Endothelial cell of umbilical vein (primary cell): ENCODE data around the gene CDCA5. TPM values are rescaled to one million over a fixed set of nuclear protein-coding genes. Genes with fewer than 3 reads are reported as not detected.

Source experiments
- BruUV-seq: library from RNA; stranded (reverse); fragments of 400-500 nt; replicated peaks from 2 replicates; lab custom pipeline; 2021; lab: Mats Ljungman, UMichigan
- CTCF ChIA-PET: fragments of 300-600, 350-600 bp; sonication (Branson Sonifier 250); formaldehyde crosslinking; loops from one replicate; lab custom pipeline; 2021; ENCODE audit warnings: antibody characterized with exemption, inconsistent platforms; lab: Charles Lee
- POLR2A ChIA-PET: fragments of 300-600, 350-600 bp; sonication (Branson Sonifier 250); formaldehyde crosslinking; loops from one replicate; lab custom pipeline; 2021; ENCODE audit warnings: antibody characterized with exemption, inconsistent platforms; lab: Charles Lee
- DNase-seq: peaks from one replicate; pipeline ENCODE4 v3.0.0-alpha.2; 2011; ENCODE audit warnings: low read depth, low spot score
- FAIRE-seq: peaks from 2 replicates; lab custom pipeline; 2011; peaks lifted over from hg19 to GRCh38; lab: Jason Lieb, UNC
- H2AFZ ChIP-seq: 2 replicates; pipeline ENCODE4 v1.6.0; 2012; ENCODE audit warnings: low read depth, low read length, control low read depth, inconsistent platforms
- H3K27ac ChIP-seq: 2 replicates; pipeline ENCODE4 v1.5.1; 2011; ENCODE audit warnings: low read depth, mild to moderate bottlenecking, control low read depth, low read length, moderate library complexity; ENCODE audit not compliant: insufficient read depth
- H3K27me3 ChIP-seq, 2 experiments: 2 replicates each; pipeline versions ENCODE4 v1.6.0 to v1.6.1; 2011; ENCODE audit warnings: low read length in 2 of 2, mixed read lengths in 1 of 2; ENCODE audit not compliant: control insufficient read depth in 2 of 2, insufficient read depth in 2 of 2
- H3K36me3 ChIP-seq, 2 experiments: 2 replicates in 1 of 2; 3 replicates in 1 of 2; pipeline ENCODE4 v1.5.1; 2011; ENCODE audit warnings: low read length in 2 of 2, mild to moderate bottlenecking in 1 of 2, moderate library complexity in 1 of 2; ENCODE audit not compliant: control insufficient read depth in 2 of 2, insufficient read depth in 2 of 2; ENCODE audit errors: extremely low read depth in 1 of 2
- H3K4me1 ChIP-seq: 3 replicates; pipeline ENCODE4 v1.5.1; 2011; ENCODE audit warnings: mild to moderate bottlenecking, low read length; ENCODE audit not compliant: control insufficient read depth, insufficient read depth; ENCODE audit errors: extremely low read depth
- H3K4me2 ChIP-seq: 2 replicates; pipeline ENCODE4 v1.6.1; 2011; ENCODE audit warnings: low read length, control low read depth, mixed read lengths; ENCODE audit not compliant: insufficient read depth
- H3K4me3 ChIP-seq, 3 experiments: fragments of 200-600 bp in 1 of 3; sonication (generic), shearing (Covaris generic) in 1 of 3; replicated peaks in 1 of 3; 2 replicates each; pipeline ENCODE4 v1.5.1; 2011 to 2016; ENCODE audit warnings: control low read depth in 3 of 3, low read length in 3 of 3, mild to moderate bottlenecking in 2 of 3, inconsistent platforms in 1 of 3, low read depth in 1 of 3, moderate library complexity in 1 of 3; ENCODE audit not compliant: insufficient read depth in 1 of 3
- H3K79me2 ChIP-seq: 2 replicates; pipeline ENCODE4 v1.6.0; 2012; ENCODE audit warnings: low read length, inconsistent platforms; ENCODE audit not compliant: control insufficient read depth, insufficient read depth
- H3K9ac ChIP-seq: replicated peaks from 2 replicates; pipeline ENCODE3; 2011; ENCODE audit warnings: low read length, control low read depth; ENCODE audit not compliant: insufficient read depth; ENCODE audit errors: extremely low read depth
- H3K9me1 ChIP-seq: replicated peaks from 3 replicates; pipeline ENCODE4 v1.6.0; 2011; ENCODE audit warnings: mild to moderate bottlenecking, low read length; ENCODE audit not compliant: control insufficient read depth, insufficient read depth; ENCODE audit errors: extremely low read depth
- H3K9me3 ChIP-seq: replicated peaks from 2 replicates; pipeline ENCODE4 v1.5.1; 2012; ENCODE audit warnings: low read length, inconsistent platforms; ENCODE audit not compliant: control insufficient read depth, insufficient read depth
- H4K20me1 ChIP-seq: replicated peaks from 2 replicates; pipeline ENCODE3; 2011; ENCODE audit warnings: mild to moderate bottlenecking, low read length; ENCODE audit not compliant: control insufficient read depth, insufficient read depth; ENCODE audit errors: extremely low read depth
- CTCF ChIP-seq, 2 donors: IDR thresholded peaks; 1 replicate in 1 of 2; 2 replicates in 1 of 2; pipeline ENCODE4 v1.5.1; 2011; ENCODE audit warnings: low read length in 2 of 2, mild to moderate bottlenecking in 2 of 2, moderate library complexity in 2 of 2, control low read depth in 1 of 2, inconsistent platforms in 1 of 2, low read depth in 1 of 2; ENCODE audit not compliant: insufficient read depth in 1 of 2; ENCODE audit errors: extremely low read depth in 1 of 2
- EZH2 ChIP-seq: IDR thresholded peaks from 2 replicates; pipeline ENCODE4 v1.6.1; 2012; ENCODE audit warnings: borderline replicate concordance, low read depth, mild to moderate bottlenecking, moderate library complexity, low read length, inconsistent platforms; ENCODE audit not compliant: severe bottlenecking
- FOS ChIP-seq: IDR thresholded peaks from 2 replicates; pipeline ENCODE4 v1.6.1; 2011; ENCODE audit warnings: mild to moderate bottlenecking, low read length, moderate library complexity, borderline replicate concordance; ENCODE audit not compliant: insufficient read depth
- GATA2 ChIP-seq: IDR thresholded peaks from 2 replicates; pipeline ENCODE4 v1.7.0; 2011; ENCODE audit warnings: low read depth, mild to moderate bottlenecking, moderate library complexity, mixed read lengths, low read length; ENCODE audit not compliant: insufficient read length, insufficient read depth
- JUN ChIP-seq: IDR thresholded peaks from 2 replicates; pipeline ENCODE4 v1.6.1; 2011; ENCODE audit warnings: borderline replicate concordance, low read depth; ENCODE audit not compliant: insufficient read length, insufficient read depth
- MAX ChIP-seq: IDR thresholded peaks from 2 replicates; pipeline ENCODE4 v1.6.1; 2011; ENCODE audit not compliant: insufficient read depth, insufficient read length
- MYC ChIP-seq: IDR thresholded peaks from one replicate; pipeline ENCODE4 v1.6.1; 2011; ENCODE audit warnings: mild to moderate bottlenecking, low read depth, low read length
- POLR2A ChIP-seq: IDR thresholded peaks from 2 replicates; pipeline ENCODE4 v1.6.1; 2012; ENCODE audit warnings: low read depth, mild to moderate bottlenecking, control low read depth, low read length
- POLR2AphosphoS5 ChIP-seq: IDR thresholded peaks from 2 replicates; pipeline ENCODE4 v1.6.1; 2012; ENCODE audit warnings: low read depth, mild to moderate bottlenecking, control low read depth, low read length, moderate library complexity; ENCODE audit not compliant: insufficient read depth
- dilution Hi-C: fragments of 300-500 bp; cut with MboI; formaldehyde crosslinking; loops from one replicate; pipeline ENCODE4 v1.15.0; 2019; ENCODE audit warnings: low sequenced_read_pairs; ENCODE audit not compliant: extremely low pct_ligation_motif_present
- intact Hi-C: fragments of 100-400 bp; cut with micrococcal nuclease; formaldehyde crosslinking; loops from one replicate; pipeline ENCODE4 v1.10.0; 2022
- polyA plus RNA-seq, 4 experiments: library from polyadenylated mRNA; depleted of rRNA in 3 of 4; stranded (reverse) in 3 of 4; unstranded in 1 of 4; fragments of >200 nt; gene quantifications; 2 replicates each; pipeline versions ENCODE4 v1.2.1 to v1.2.3, GENCODE V29; 2011 to 2012; ENCODE audit warnings: missing spikeins in 1 of 4
- total RNA-seq: library from RNA; stranded (reverse); gene quantifications from 2 replicates; pipeline ENCODE4 v1.2.3, GENCODE V29; 2021

Gene CDCA5
- total and polyA plus RNA-seq, 2 donors (not counting 3 experiments of a cell fraction or from before 2014, with no cell fraction given) = 16.4 to 35.7 TPM

- POLR2A ChIA-PET = interaction anchor here (0.6 kb wide), 1 partner anchor 265 kb away, joined by 12 read pairs; no protein-coding TSS in a partner anchor
- TF ChIP-seq POLR2AphosphoS5 = no peak
- no peak for TF ChIP-seq FOS
- TF ChIP-seq EZH2 = no peak
- no peak for TF ChIP-seq CTCF (IDR thresholded peaks at IDR 0.05; ENCODE audit: extremely low read depth in 1 of 2, insufficient read depth in 1 of 2, low read depth in 1 of 2, low read length in 2 of 2)
- no peak for TF ChIP-seq MYC
- no peak for TF ChIP-seq GATA2
- no peak for TF ChIP-seq POLR2A
- TF ChIP-seq MAX = no peak
- TF ChIP-seq JUN = no peak
- H4K20me1 ChIP-seq = no peaks in the 10 kb centered on the region
- DNase-seq (no peak), FAIRE-seq (no peak)
- no peaks in the 10 kb centered on the region for H3K4me1 ChIP-seq
- no peaks in the 10 kb centered on the region for H3K9me1 ChIP-seq
- H3K4me3 ChIP-seq = no peak overlapping the region
- H3K9ac ChIP-seq = no peak overlapping the region
- no peak overlapping the region for H3K4me2 ChIP-seq
- H3K27ac ChIP-seq = no peak overlapping the region
- no peaks in the 10 kb centered on the region for H3K36me3 ChIP-seq
- H3K27me3 ChIP-seq = no peaks in the 10 kb centered on the region
- H3K79me2 ChIP-seq = no peaks in the 10 kb centered on the region
- CTCF ChIA-PET = no interaction called here
- H3K9me3 ChIP-seq = no peaks in the 10 kb centered on the region
- no TSS peak for BruUV-seq
- intact Hi-C loops (no loop called here), dilution Hi-C loops (no loop called here)
- H2AFZ ChIP-seq = no peak overlapping the region
Measured at GRCh38 chr11:65065851-65066250, 18.0 kb downstream of the CDCA5 start.
